Measurements from ENCODE around the gene NEBL.

NEBL gene

DNA sequence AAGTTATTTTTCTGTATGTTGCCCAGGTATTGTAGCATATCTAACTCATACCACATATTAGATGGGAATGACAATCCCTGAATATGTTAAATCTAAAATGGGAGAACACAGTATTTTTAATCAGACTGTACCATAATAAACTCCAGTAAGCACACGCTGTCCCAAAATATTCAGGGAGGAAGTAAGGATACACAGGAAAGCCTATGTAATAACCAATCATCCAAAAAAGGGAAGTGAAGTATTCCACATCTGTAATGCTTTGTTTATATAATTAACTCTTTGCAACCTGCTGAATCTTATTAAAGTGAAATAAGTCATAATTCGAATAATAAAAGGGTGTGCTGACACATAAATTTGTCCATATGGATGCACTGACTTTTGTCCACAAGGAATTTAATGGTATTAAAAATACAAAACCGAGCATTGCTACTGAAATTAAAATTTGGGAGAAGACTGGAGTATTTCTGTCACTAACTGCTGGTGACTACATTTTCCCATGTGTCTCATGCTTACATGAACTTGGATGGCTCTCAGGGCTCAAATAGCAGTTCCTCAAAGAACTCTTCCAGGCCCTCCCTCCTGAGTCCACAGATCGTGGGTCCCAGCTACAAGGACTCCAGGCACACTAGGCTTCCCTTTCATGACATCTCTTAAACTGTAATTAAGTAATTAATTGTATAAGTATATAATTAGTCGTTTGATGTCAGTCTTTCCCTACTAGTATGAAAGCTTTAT, 120.6 kb downstream of the NEBL start:
- Histone ChIP-seq H3K79me2 (ENCODE audit: insufficient read depth, low read depth) (no peaks in the 10 kb centered on the region), H3K36me3 (ENCODE audit: insufficient read depth) (no peaks in the 10 kb centered on the region), H4K20me1 (ENCODE audit: insufficient read depth) (no peaks in the 10 kb centered on the region), H3K4me2 (no peak overlapping the region), H3K27ac (no peak overlapping the region), H3K9ac (no peak overlapping the region), H3K27me3 (ENCODE audit: insufficient read depth, low read depth) (no peaks in the 10 kb centered on the region), H3K4me1 (ENCODE audit: low read depth, poor library complexity, severe bottlenecking) (peaks cover 1% of the 10 kb centered on the region), H2AFZ (ENCODE audit: low read depth) (no peak overlapping the region), H3K4me3 (IDR thresholded peaks at IDR 0.05; ENCODE audit: insufficient read depth, low read depth, low read length) (no peak overlapping the region)
- TF ChIP-seq, protein P1, sequence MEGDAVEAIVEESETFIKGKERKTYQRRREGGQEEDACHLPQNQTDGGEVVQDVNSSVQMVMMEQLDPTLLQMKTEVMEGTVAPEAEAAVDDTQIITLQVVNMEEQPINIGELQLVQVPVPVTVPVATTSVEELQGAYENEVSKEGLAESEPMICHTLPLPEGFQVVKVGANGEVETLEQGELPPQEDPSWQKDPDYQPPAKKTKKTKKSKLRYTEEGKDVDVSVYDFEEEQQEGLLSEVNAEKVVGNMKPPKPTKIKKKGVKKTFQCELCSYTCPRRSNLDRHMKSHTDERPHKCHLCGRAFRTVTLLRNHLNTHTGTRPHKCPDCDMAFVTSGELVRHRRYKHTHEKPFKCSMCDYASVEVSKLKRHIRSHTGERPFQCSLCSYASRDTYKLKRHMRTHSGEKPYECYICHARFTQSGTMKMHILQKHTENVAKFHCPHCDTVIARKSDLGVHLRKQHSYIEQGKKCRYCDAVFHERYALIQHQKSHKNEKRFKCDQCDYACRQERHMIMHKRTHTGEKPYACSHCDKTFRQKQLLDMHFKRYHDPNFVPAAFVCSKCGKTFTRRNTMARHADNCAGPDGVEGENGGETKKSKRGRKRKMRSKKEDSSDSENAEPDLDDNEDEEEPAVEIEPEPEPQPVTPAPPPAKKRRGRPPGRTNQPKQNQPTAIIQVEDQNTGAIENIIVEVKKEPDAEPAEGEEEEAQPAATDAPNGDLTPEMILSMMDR (conservative IDR thresholded peaks at IDR 0.05; ENCODE audit: low read depth, low read length), result no peak

DNA sequence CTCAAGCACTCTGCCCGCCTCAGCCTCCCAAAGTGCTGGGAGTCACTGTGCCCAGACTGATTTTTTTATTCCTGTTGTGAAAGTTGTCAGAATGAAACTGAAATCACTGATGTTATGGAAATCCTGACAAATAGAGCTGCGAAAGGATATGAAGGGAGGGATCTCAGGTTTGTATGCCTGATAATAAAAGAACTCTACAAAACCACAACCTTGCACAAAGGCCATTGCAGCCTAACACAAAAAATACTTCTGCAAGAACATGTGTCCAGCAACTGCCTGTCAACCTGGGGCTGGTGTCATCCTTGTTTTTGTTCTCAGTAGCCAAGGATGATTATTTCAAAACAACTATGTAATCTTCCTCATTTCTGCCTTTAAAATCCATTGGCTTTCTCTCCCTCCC, 126.1 kb downstream of the NEBL start:
- H3K36me3 ChIP-seq (ENCODE audit: insufficient read depth), result no peaks in the 10 kb centered on the region
- H3K4me3 ChIP-seq (IDR thresholded peaks at IDR 0.05; ENCODE audit: insufficient read depth, low read depth, low read length), result no peak overlapping the region
- H4K20me1 ChIP-seq (ENCODE audit: insufficient read depth), result no peaks in the 10 kb centered on the region
- no peaks in the 10 kb centered on the region for H3K27me3 ChIP-seq (ENCODE audit: insufficient read depth, low read depth)
- peaks cover 9% of the 10 kb centered on the region for H3K4me1 ChIP-seq (ENCODE audit: low read depth, poor library complexity, severe bottlenecking)
- no peak overlapping the region for H3K27ac ChIP-seq
- H2AFZ ChIP-seq (ENCODE audit: low read depth), result no peak overlapping the region
- TF ChIP-seq, protein P1 (conservative IDR thresholded peaks at IDR 0.05; ENCODE audit: low read depth, low read length), result no peak
- H3K9ac ChIP-seq, result no peak overlapping the region
- H3K4me2 ChIP-seq, result no peak overlapping the region
- no peaks in the 10 kb centered on the region for H3K79me2 ChIP-seq (ENCODE audit: insufficient read depth, low read depth)

DNA sequence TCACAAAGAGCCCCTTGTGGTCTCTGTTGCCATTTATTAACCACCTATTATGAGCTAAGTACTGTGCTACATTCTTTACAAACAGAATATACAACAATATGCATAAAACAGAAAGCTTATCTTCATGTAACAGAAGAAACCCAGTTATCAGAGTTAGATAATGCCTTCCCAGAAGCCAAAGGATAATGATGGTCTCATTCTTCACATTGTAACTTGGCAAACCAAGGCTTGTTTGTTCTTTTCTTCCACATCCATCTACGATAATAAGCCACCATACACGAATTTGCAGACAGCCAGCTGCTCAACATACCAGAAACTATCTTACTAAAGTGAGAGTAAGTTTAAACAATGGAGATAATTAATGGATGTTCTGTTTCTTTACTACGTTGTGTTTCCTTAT, 127.6 kb downstream of the NEBL start:
- Histone ChIP-seq H3K4me2 (no peak overlapping the region), H4K20me1 (ENCODE audit: insufficient read depth) (no peaks in the 10 kb centered on the region), H2AFZ (ENCODE audit: low read depth) (no peak overlapping the region), H3K36me3 (ENCODE audit: insufficient read depth) (no peaks in the 10 kb centered on the region), H3K27ac (no peak overlapping the region), H3K27me3 (ENCODE audit: insufficient read depth, low read depth) (no peaks in the 10 kb centered on the region), H3K4me1 (ENCODE audit: low read depth, poor library complexity, severe bottlenecking) (peaks cover 9% of the 10 kb centered on the region), H3K4me3 (IDR thresholded peaks at IDR 0.05; ENCODE audit: insufficient read depth, low read depth, low read length) (no peak overlapping the region), H3K79me2 (ENCODE audit: insufficient read depth, low read depth) (no peaks in the 10 kb centered on the region), H3K9ac (no peak overlapping the region)
- TF ChIP-seq, protein P1 (conservative IDR thresholded peaks at IDR 0.05; ENCODE audit: low read depth, low read length), result no peak

DNA sequence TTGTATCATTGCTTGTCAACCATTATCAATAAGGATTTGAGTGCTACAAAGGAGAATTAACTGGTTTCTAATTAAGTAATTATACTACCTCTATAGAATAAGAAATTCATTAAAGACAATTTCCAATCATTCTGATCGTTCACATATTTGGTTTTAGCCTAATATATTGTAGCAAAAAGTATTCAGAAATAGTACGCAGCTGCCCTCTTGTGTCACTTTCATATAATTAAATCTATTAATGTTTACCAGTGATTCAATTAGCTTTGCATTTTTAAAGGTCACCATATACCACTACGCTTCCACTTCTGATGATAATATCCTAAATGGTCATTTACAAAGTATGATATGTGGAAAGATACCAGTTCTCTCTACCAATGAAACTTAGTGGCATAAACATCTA, 128.3 kb downstream of the NEBL start:
- Histone ChIP-seq H3K27me3 (ENCODE audit: insufficient read depth, low read depth) (no peaks in the 10 kb centered on the region), H3K79me2 (ENCODE audit: insufficient read depth, low read depth) (no peaks in the 10 kb centered on the region), H3K36me3 (ENCODE audit: insufficient read depth) (no peaks in the 10 kb centered on the region), H3K27ac (no peak overlapping the region), H3K4me1 (ENCODE audit: low read depth, poor library complexity, severe bottlenecking) (peaks cover 9% of the 10 kb centered on the region), H3K4me2 (no peak overlapping the region), H2AFZ (ENCODE audit: low read depth) (no peak overlapping the region), H4K20me1 (ENCODE audit: insufficient read depth) (no peaks in the 10 kb centered on the region), H3K9ac (no peak overlapping the region), H3K4me3 (IDR thresholded peaks at IDR 0.05; ENCODE audit: insufficient read depth, low read depth, low read length) (no peak overlapping the region)
- TF ChIP-seq, protein P1 (conservative IDR thresholded peaks at IDR 0.05; ENCODE audit: low read depth, low read length), result peak; percentile 60

Measured in KMS-11 (cell line).